ENCODE measurements around the gene PTPRZ1.

Gene PTPRZ1

GRCh38 chr7:121872831-121873288 lies at the start of gene PTPRZ1:
PTPRZ1 (plus strand) TSS chr7:121873161; CDS start chr7:121873500, 339 bp downstream.
- TF ChIP-seq CTCF (conservative IDR thresholded peaks at IDR 0.05): no peak
- no peak within 1 kb of the TSS for H3K27ac ChIP-seq

- TF ChIP-seq CTCF (conservative IDR thresholded peaks at IDR 0.05): no peak
- H3K27ac ChIP-seq: no peak overlapping the region
Measured at GRCh38 chr7:121824276-121824675, 48.7 kb upstream of the PTPRZ1 start.

- no peak for TF ChIP-seq CTCF (conservative IDR thresholded peaks at IDR 0.05)
- no peak overlapping the region for H3K27ac ChIP-seq
Measured at GRCh38 chr7:121831351-121831750, 41.6 kb upstream of the PTPRZ1 start.

- no peak overlapping the region for H3K27ac ChIP-seq
- TF ChIP-seq CTCF (conservative IDR thresholded peaks at IDR 0.05): no peak
Measured at GRCh38 chr7:121831801-121832200, 41.2 kb upstream of the PTPRZ1 start.

- TF ChIP-seq CTCF (conservative IDR thresholded peaks at IDR 0.05): no peak
- H3K27ac ChIP-seq: no peak overlapping the region
Measured at GRCh38 chr7:121832347-121832746, 40.6 kb upstream of the PTPRZ1 start.

- H3K27ac ChIP-seq: no peak overlapping the region
Measured at GRCh38 chr7:121833991-121834390, 39.0 kb upstream of the PTPRZ1 start.

GRCh38 chr7:121837462-121837861 lies 35.5 kb upstream of the PTPRZ1 start:
- TF ChIP-seq CTCF (conservative IDR thresholded peaks at IDR 0.05): no peak
- no peak overlapping the region for H3K27ac ChIP-seq

More at GRCh38 chr7:121833991-121834390, 39.0 kb upstream of the PTPRZ1 start:
- TF ChIP-seq CTCF (conservative IDR thresholded peaks at IDR 0.05): no peak
